NB4 (cell line): ENCODE measurements around the gene GNB1.
A peak's percentile ranks its signal among the peaks of the same experiment; 100 is the strongest.
"Not testable (repeated sequence)": the region's sequence is repeated elsewhere in the genome, so short reads cannot be mapped to it uniquely, and the experiment has no call there.

Experiments
- DNase-seq: peaks from one replicate; pipeline ENCODE4 v3.0.0; 2010; ENCODE audit warnings: low read depth
- H3K4me3 ChIP-seq: one replicate; pipeline ENCODE4 v1.5.1; 2011; ENCODE audit warnings: mild to moderate bottlenecking, low read depth, low read length, moderate library complexity
- CTCF ChIP-seq: IDR thresholded peaks from one replicate; pipeline ENCODE4 v1.5.1; 2012; ENCODE audit warnings: low read depth, low read length
- MAX ChIP-seq: IDR thresholded peaks from 2 replicates; pipeline ENCODE4 v1.6.1; 2011; ENCODE audit warnings: low read depth, low read length
- MYC ChIP-seq: IDR thresholded peaks from 2 replicates; pipeline ENCODE4 v1.6.1; 2011; ENCODE audit warnings: low read depth, low read length
- POLR2A ChIP-seq: IDR thresholded peaks from 2 replicates; pipeline ENCODE4 v1.6.1; 2011; ENCODE audit warnings: mild to moderate bottlenecking; ENCODE audit not compliant: insufficient read length; ENCODE audit errors: extremely low read depth

Gene GNB1

GRCh38 chr1:1748686-1749321 is 142.1 kb downstream of the GNB1 start:
- peak; percentile 42 for DNase-seq
- no peak for TF ChIP-seq POLR2A
- no peak for TF ChIP-seq CTCF
- no peak for TF ChIP-seq MYC
- no peak for TF ChIP-seq MAX
- no peak overlapping the region for H3K4me3 ChIP-seq

DNA sequence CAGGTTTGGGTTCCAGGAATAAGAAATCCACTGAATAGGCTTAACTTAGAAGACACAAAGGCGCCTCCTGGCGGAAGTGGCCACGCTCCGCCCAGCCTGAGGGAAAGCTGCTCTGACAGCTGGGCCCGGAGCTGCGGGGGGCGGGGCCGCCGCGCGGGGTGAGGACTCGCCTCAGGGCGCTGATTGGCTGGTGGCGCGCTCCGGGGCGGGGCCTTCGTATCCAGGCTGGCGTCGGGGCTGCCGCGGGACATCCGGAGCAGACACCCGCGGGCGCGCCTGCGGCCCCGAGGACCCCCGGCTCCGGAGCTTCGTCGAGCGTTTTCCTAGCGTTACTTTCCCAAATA is 144.3 kb downstream of the GNB1 start:
- DNase-seq, H3K4me3 ChIP-seq: not testable (repeated sequence)

DNA sequence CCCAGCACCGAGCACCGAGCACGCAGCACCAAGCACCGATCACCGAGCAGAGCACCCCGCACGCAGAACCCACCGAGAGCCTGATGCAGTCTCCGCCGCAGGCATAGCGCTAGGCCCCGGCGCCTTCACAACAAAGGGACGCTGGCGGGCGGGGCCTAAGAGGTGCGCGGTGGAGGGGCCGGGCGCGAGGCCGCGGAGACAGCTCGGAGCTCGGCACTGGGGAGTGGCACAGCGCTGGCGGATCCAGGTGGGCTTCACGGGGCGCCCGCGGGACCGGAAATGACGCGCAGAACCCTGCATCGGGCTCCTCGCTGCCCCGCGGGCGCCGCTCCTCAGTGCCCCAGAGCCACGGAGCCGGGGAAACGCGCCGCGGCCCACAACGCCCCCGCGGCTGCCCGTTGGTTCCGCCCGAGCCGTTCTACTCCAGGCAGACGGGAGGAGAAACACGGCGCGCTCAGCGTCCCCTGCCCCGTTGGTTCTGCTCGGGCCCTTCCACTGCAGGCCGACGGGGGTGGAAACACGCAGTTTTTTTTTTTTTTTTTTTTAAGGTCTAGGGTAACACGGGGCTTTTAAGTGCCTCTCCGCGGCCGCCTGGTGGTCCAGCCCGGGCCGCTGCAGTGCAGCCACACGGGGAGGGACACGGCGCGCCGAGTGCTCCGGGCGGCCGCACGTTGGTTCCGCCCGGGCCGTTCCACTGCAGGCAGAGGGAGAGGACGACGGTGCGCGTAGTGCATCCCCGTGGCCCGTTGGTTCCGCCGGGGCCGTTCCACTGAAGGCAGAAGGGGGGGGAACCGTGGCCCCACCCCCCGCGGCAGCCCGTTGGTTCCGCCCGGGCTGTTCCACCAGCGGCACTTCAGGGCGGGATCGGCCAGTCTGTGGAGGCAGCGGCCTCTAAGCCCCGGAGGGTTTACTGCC is 145.0 kb downstream of the GNB1 start:
- peak; percentile 62 for DNase-seq
- H3K4me3 ChIP-seq = not testable (repeated sequence)

- H3K4me3 ChIP-seq, DNase-seq: not testable (repeated sequence)
Observed at GRCh38 chr1:1742529-1742928, 148.4 kb downstream of the GNB1 start.

DNA sequence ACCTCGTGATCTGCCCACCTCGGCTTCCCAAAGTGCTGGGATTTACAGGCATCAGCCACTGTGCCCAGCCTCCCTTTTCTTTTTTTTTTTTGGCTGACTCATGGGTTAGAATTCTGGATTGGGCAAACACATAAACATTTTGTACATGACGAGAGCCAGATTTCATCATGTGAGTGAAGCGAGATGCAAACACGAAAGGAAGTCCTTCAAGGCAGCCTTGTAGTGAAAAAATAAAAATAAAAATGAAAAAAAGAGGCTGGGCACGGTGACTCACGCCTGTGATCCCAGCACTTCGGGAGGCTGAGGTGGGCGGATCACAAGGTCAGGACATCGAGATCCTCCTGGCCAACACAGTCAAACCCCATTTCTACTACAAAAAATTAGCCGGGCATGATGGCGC is 149.9 kb downstream of the GNB1 start:
- not testable (repeated sequence) for H3K4me3 ChIP-seq, DNase-seq

- not testable (repeated sequence) for DNase-seq, H3K4me3 ChIP-seq
Observed at GRCh38 chr1:1738799-1739337, 152.0 kb downstream of the GNB1 start.

DNA sequence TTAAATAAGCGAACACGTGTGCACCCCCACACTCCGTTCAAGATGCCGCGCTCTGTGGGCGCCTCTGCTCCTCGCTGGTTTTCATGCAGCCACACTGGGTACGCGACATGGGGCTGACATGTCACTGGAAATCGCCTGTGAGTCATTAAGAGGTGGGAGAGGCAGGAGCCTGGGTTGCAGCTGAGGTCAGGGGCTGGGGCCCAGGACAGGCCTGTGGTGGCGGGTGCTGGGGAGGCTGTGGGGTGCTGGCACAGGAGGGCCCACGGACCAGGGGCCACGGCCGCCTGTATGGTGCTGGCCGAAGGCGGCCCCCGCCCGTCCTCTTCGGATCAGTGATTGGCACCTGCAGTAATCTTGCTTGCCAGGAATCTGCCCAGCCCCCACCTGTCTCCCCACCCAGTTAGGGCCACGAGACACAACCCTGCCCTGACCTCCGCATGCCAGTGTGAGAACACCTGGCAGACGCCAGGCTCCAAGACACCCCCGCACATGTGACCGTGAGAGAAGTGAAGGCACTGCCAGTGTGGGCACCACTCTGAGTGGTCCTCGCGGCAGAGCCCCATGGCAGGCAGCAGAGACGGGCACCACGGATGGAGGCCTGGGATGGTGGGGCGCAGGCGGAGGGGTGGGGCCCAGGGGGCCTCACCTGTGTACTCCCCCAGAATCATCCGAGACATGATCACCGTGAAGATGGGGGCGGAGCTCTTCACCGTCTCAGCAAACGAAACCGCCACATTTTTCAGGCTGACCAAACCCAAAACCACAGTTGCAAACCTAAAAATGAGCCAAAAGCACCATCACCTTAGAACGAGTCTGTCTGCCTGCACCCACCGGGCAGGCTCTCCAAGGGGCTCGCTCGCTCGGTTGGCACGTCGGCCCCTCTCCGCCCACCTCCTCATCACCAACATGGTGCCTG is 153.0 kb downstream of the GNB1 start:
- not testable (repeated sequence) for H3K4me3 ChIP-seq, DNase-seq
